GM13977 (cell line): ENCODE measurements around the gene MOCOS.

Experiments used
- DNase-seq: peaks from one replicate; pipeline ENCODE4 v3.0.0; 2012; ENCODE audit warnings: low spot score
- in situ Hi-C: fragments of 300-500 bp; cut with MboI; formaldehyde crosslinking; loops from one replicate; pipeline ENCODE4 v1.12.0; 2022; ENCODE audit warnings: low sequenced_read_pairs, low pct_unique_long_range_greater_than_20kb, mixed read lengths, inconsistent platforms; ENCODE audit not compliant: unreplicated experiment
- TF ChIP-seq, protein P1 (sequence below): IDR thresholded peaks from 2 replicates; pipeline ENCODE4 v1.5.1; 2012; ENCODE audit warnings: mild to moderate bottlenecking, control low read depth; ENCODE audit not compliant: insufficient read depth; ENCODE audit errors: extremely low read depth, missing control alignments

MOCOS gene

GRCh38 chr18:36275561-36275960, 88.3 kb downstream of the MOCOS start:
- no peak for DNase-seq
- in situ Hi-C loops = loop anchor here (25.0 kb wide), 2 partner anchors 263 to 888 kb away; partner anchors contain the start of gene ZNF396
- TF ChIP-seq, protein P1, sequence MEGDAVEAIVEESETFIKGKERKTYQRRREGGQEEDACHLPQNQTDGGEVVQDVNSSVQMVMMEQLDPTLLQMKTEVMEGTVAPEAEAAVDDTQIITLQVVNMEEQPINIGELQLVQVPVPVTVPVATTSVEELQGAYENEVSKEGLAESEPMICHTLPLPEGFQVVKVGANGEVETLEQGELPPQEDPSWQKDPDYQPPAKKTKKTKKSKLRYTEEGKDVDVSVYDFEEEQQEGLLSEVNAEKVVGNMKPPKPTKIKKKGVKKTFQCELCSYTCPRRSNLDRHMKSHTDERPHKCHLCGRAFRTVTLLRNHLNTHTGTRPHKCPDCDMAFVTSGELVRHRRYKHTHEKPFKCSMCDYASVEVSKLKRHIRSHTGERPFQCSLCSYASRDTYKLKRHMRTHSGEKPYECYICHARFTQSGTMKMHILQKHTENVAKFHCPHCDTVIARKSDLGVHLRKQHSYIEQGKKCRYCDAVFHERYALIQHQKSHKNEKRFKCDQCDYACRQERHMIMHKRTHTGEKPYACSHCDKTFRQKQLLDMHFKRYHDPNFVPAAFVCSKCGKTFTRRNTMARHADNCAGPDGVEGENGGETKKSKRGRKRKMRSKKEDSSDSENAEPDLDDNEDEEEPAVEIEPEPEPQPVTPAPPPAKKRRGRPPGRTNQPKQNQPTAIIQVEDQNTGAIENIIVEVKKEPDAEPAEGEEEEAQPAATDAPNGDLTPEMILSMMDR = no peak

- TF ChIP-seq, protein P1 = no peak
- in situ Hi-C loops = loop anchor here (25.0 kb wide), 2 partner anchors 267 to 892 kb away; partner anchors contain the start of gene ZNF396
- no peak for DNase-seq
Observed at GRCh38 chr18:36279001-36279400, 91.7 kb downstream of the MOCOS start.

DNA sequence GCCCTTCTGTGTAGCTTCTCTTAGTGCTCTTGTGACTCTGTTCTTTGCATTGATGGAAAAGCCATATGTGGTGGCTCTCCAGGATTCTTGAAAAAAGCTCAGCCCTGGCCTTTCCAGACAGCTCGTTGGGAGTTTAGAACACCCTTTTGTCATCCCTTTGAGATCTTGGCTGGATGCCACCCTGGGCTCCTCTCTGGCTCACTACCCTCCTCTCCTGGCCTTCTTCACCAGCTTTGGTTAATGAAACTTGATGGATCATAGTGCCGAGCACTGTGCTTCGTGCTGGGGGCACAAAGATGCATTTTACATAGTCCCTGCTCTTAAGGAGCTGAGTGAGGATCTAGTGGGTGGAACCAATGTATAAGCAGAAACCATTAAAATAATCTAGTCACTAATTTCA, 94.6 kb downstream of the MOCOS start:
- no peak for DNase-seq
- in situ Hi-C loops = loop anchor here (10.0 to 25.0 kb wide), 4 partner anchors 187 to 895 kb away; partner anchors contain the start of gene ZNF396
- TF ChIP-seq, protein P1 = no peak

- TF ChIP-seq, protein P1 = no peak
- in situ Hi-C loops = loop anchor here (10.0 to 25.0 kb wide), 4 partner anchors 189 to 896 kb away; partner anchors contain the start of gene ZNF396
- DNase-seq = no peak
Observed at GRCh38 chr18:36283448-36283847, 96.2 kb downstream of the MOCOS start.

DNA sequence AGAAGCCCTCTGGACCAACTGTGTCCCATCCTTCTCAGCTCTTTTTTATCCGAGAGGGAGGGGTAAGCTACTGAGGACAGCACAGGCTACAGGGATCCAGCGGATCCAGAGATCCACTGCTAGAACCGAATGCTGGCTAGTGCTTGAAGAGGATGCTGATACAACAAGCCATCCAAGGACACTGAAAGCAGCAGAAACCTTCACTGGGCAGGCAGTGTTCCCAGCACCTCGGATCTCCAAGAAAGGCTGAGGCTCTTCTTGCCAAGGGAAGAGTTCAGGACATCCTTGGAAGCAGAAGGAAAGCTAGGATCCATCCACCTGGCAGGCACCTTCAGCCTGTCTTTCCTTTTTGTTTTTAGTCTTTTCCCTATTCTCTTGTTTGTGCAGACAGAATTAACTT, 97.0 kb downstream of the MOCOS start:
- TF ChIP-seq, protein P1 = no peak
- no peak for DNase-seq
- in situ Hi-C loops = loop anchor here (10.0 to 25.0 kb wide), 4 partner anchors 189 to 897 kb away; partner anchors contain the start of gene ZNF396

DNA sequence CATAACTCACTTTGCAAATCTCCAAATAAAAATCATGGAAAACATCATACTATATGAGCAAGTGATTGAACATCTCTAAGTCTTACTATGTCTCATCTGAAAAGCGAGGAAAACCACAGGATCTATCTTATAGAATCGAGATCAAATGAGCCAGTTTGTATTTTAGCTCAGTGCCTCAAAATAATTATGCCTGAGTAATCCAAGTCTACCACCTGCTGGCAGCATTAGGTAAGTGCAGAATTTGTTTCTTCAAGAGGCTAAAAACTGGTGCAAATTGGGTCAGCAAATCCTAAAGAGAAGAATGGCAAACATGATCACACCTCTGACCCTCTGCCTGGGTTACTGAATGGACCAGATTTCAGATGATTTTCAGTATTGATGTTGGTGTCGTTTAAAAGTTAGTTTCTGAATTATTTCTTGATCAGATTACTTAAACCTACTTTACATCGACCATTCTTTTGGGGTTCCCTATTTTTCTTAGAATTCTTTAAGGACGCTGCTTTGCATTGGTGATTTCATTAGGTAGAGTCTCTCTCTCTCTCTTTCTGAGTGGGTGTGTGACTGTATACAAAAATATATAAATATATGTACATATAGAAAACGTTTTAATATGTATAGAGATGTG, 97.5 kb downstream of the MOCOS start:
- in situ Hi-C loops = loop anchor here (10.0 to 25.0 kb wide), 4 partner anchors 190 to 897 kb away; partner anchors contain the start of gene ZNF396
- TF ChIP-seq, protein P1 = peak; percentile 80
- peak; percentile 39 for DNase-seq
